GM21447 (cell line): Measurements from ENCODE around the gene SVIL.
"Not testable (repeated sequence)": the region's sequence is repeated elsewhere in the genome, so short reads cannot be mapped to it uniquely, and the experiment has no call there.

Source experiments
- ATAC-seq: cut with Tn5 transposase; IDR thresholded peaks from one replicate; pipeline ENCODE4 v1.9.1; 2021; ENCODE audit not compliant: unreplicated experiment

Gene SVIL

GRCh38 chr10:29582769-29583168 is 52.0 kb downstream of the SVIL start:
- ATAC-seq, result not testable (repeated sequence)

- no peak for ATAC-seq
Observed at GRCh38 chr10:29579455-29579970, 55.3 kb downstream of the SVIL start.

- no peak for ATAC-seq
Observed at GRCh38 chr10:29578457-29578856, 56.3 kb downstream of the SVIL start.

- no peak for ATAC-seq
Observed at GRCh38 chr10:29576681-29577080, 58.1 kb downstream of the SVIL start.

- ATAC-seq, result no peak
Observed at GRCh38 chr10:29575098-29575455, 59.7 kb downstream of the SVIL start.

GRCh38 chr10:29574212-29575097 is 60.3 kb downstream of the SVIL start:
- not testable (repeated sequence) for ATAC-seq

GRCh38 chr10:29570248-29570647 is 64.5 kb downstream of the SVIL start:
- not testable (repeated sequence) for ATAC-seq

GRCh38 chr10:29569795-29570194 is 65.0 kb downstream of the SVIL start:
- no peak for ATAC-seq

- ATAC-seq, result no peak
Observed at GRCh38 chr10:29567003-29567402, 67.8 kb downstream of the SVIL start.

GRCh38 chr10:29566209-29566608 is 68.6 kb downstream of the SVIL start:
- ATAC-seq, result not testable (repeated sequence)

GRCh38 chr10:29563420-29564035 is 71.2 kb downstream of the SVIL start:
- ATAC-seq, result no peak

GRCh38 chr10:29563006-29563405 is 71.8 kb downstream of the SVIL start:
- ATAC-seq, result peak; percentile 79

GRCh38 chr10:29559996-29560395 is 74.8 kb downstream of the SVIL start:
- ATAC-seq, result no peak

GRCh38 chr10:29557665-29558064 is 77.1 kb downstream of the SVIL start:
- no peak for ATAC-seq

GRCh38 chr10:29555746-29556481 is 78.9 kb downstream of the SVIL start:
- no peak for ATAC-seq

- no peak for ATAC-seq
Observed at GRCh38 chr10:29555091-29555745, 79.6 kb downstream of the SVIL start.

- ATAC-seq, result no peak
Observed at GRCh38 chr10:29554660-29555059, 80.1 kb downstream of the SVIL start.

- ATAC-seq, result no peak
Observed at GRCh38 chr10:29553544-29554250, 81.1 kb downstream of the SVIL start.

GRCh38 chr10:29553116-29553515 is 81.7 kb downstream of the SVIL start:
- ATAC-seq, result not testable (repeated sequence)

- not testable (repeated sequence) for ATAC-seq
Observed at GRCh38 chr10:29549493-29549892, 85.3 kb downstream of the SVIL start.
